Spleen (tissue), 11 donors: ENCODE data around the gene PNMA8B. TPM values are rescaled to one million over a fixed set of nuclear protein-coding genes. Genes with fewer than 3 reads are reported as not detected.
A peak's percentile ranks its signal among the peaks of the same experiment; 100 is the strongest.

Experiments used
- DNase-seq: peaks from one replicate; pipeline ENCODE4 v3.0.0-alpha.2; 2020
- H3K27ac ChIP-seq, 8 donors: fragments of 200-600 bp; sonication (generic) in 7 of 8; 1 replicate in 4 of 8; 2 replicates in 4 of 8; pipeline versions ENCODE4 v1.5.0 to v1.8.0; 2016 to 2021; ENCODE audit warnings: inconsistent platforms in 4 of 8, mild to moderate bottlenecking in 4 of 8, moderate library complexity in 1 of 8
- H3K27me3 ChIP-seq, 7 donors: fragments of 200-600 bp; sonication (generic) in 6 of 7; replicated peaks in 1 of 7; 1 replicate in 4 of 7; 2 replicates in 3 of 7; pipeline versions ENCODE4 v1.5.0 to v1.8.0; 2016 to 2021; ENCODE audit warnings: inconsistent platforms in 3 of 7, mild to moderate bottlenecking in 1 of 7
- H3K36me3 ChIP-seq, 6 donors: fragments of 200-600 bp; sonication (generic) in 5 of 6; 1 replicate in 4 of 6; 2 replicates in 2 of 6; pipeline versions ENCODE4 v1.5.0 to v1.8.0; 2016 to 2021; ENCODE audit warnings: inconsistent platforms in 2 of 6
- H3K4me1 ChIP-seq, 6 donors: fragments of 200-600 bp; sonication (generic) in 5 of 6; 1 replicate in 3 of 6; 2 replicates in 3 of 6; pipeline versions ENCODE4 v1.5.0 to v1.8.0; 2016 to 2021; ENCODE audit warnings: inconsistent platforms in 3 of 6
- H3K4me3 ChIP-seq, 8 donors: fragments of 200-600 bp; sonication (generic) in 7 of 8; 1 replicate in 4 of 8; 2 replicates in 4 of 8; pipeline versions ENCODE4 v1.5.0 to v1.8.0; 2016 to 2021; ENCODE audit warnings: inconsistent platforms in 4 of 8, mild to moderate bottlenecking in 4 of 8, moderate library complexity in 2 of 8
- H3K9me3 ChIP-seq, 8 donors: fragments of 200-600 bp; sonication (generic) in 7 of 8; 1 replicate in 4 of 8; 2 replicates in 4 of 8; pipeline versions ENCODE4 v1.5.0 to v1.8.0; 2016 to 2021; ENCODE audit warnings: inconsistent platforms in 4 of 8
- POLR2A ChIP-seq, 3 donors: fragments of 450-650 bp; IDR thresholded peaks; one replicate each; pipeline ENCODE4 v1.5.1; 2017; ENCODE audit warnings: antibody characterized with exemption in 3 of 3, mild to moderate bottlenecking in 1 of 3
- POLR2AphosphoS5 ChIP-seq, 3 donors: sonication (generic); formaldehyde crosslinking; IDR thresholded peaks; one replicate each; pipeline ENCODE4 v1.5.1; 2017; ENCODE audit warnings: antibody characterized with exemption in 3 of 3
- WGBS, 5 donors: extraction: QIAGEN DNeasy Blood & Tissue Kit in 3 of 5; methylation state at CpG; one replicate each; pipeline versions ENCODE4 v1.1.5 to v1.1.7; 2013 to 2018; 5-methylcytosine and 5-hydroxymethylcytosine counted together
- intact Hi-C: fragments of 100-400 bp; cut with DNase I; formaldehyde crosslinking; loops from one replicate; pipeline ENCODE4 v1.15.0; 2023; ENCODE audit warnings: low total_unique reads
- polyA plus RNA-seq, 3 donors: library from polyadenylated mRNA; stranded (reverse); fragments of 200-250 nt; gene quantifications; one replicate each; pipeline ENCODE4 v1.2.1, GENCODE V29; 2013
- total RNA-seq, 7 donors: library from RNA; depleted of rRNA in 3 of 7; stranded (reverse); fragments of >200 nt in 3 of 7; fragmentation: NEBNext Ultra II Directional in 4 of 7; extraction: Animal tissue kit (Norgen Biotek cat#: 25700) in 4 of 7; gene quantifications; one replicate each; pipeline versions ENCODE4 v1.1.0 to v1.2.1, GENCODE V29; 2016 to 2021
- TF ChIP-seq, protein P1 (sequence below), 11 experiments: fragments of 200-600 bp in 7 of 11; fragments of 450-650 bp in 4 of 11; sonication (generic) in 4 of 11; IDR thresholded peaks in 8 of 11; conservative IDR thresholded peaks in 3 of 11; 1 replicate in 7 of 11; 2 replicates in 4 of 11; pipeline versions ENCODE4 v1.4.0 to v1.8.0; 2016 to 2021; ENCODE audit warnings: antibody characterized with exemption in 11 of 11, inconsistent platforms in 4 of 11, mild to moderate bottlenecking in 1 of 11
- donor health status: healthy with polysubstance abuse.
- donor health status: DM: no; HTN: no; CAD: no; lungs with moderate emphysema.
- donor health status: DM: no; HTN: no; CAD: no.
- donor health status: Bipolar disorder and iron deficiency.
- donor health status: healthy.
- donor health status: DM: no; HTN: no; CAD: no.
- donor health status: DM: yes; HTN: yes; CAD: no.

Gene PNMA8B
- total and polyA plus RNA-seq, 10 donors = 0.57 to 5.7 (median 2.9) TPM

DNA sequence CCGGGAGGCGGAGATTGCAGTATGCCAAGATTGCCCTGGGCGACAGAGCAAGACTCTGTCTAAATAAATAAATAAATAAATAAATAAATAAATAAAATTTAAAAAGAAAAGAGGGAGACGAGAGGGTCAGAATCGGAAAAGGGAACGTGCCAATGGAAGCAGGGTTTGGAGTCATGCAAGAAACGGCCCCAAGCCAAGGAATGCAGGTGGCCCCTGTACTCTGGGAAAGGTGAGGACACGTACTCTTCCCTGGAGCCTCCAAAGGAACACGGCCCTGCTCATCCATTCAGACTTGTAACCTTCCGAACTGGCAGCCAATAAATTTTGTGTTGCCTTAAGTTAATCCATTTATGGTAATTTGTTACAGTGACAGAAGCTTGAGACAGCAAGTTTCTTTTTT lies 47.1 kb downstream of the PNMA8B start:
- WGBS, 5 donors = 88 to 96% (median 92%) methylated on average over 10 of the region's 10 CpGs
- TF ChIP-seq, protein P1, sequence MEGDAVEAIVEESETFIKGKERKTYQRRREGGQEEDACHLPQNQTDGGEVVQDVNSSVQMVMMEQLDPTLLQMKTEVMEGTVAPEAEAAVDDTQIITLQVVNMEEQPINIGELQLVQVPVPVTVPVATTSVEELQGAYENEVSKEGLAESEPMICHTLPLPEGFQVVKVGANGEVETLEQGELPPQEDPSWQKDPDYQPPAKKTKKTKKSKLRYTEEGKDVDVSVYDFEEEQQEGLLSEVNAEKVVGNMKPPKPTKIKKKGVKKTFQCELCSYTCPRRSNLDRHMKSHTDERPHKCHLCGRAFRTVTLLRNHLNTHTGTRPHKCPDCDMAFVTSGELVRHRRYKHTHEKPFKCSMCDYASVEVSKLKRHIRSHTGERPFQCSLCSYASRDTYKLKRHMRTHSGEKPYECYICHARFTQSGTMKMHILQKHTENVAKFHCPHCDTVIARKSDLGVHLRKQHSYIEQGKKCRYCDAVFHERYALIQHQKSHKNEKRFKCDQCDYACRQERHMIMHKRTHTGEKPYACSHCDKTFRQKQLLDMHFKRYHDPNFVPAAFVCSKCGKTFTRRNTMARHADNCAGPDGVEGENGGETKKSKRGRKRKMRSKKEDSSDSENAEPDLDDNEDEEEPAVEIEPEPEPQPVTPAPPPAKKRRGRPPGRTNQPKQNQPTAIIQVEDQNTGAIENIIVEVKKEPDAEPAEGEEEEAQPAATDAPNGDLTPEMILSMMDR (IDR thresholded peaks at IDR 0.05 in 8 of 11, conservative IDR thresholded peaks at IDR 0.05 in 3 of 11) = no peak
- TF ChIP-seq POLR2A (IDR thresholded peaks at IDR 0.05) (no peak), POLR2AphosphoS5 (IDR thresholded peaks at IDR 0.05) (no peak)
- DNase-seq = no peak

DNA sequence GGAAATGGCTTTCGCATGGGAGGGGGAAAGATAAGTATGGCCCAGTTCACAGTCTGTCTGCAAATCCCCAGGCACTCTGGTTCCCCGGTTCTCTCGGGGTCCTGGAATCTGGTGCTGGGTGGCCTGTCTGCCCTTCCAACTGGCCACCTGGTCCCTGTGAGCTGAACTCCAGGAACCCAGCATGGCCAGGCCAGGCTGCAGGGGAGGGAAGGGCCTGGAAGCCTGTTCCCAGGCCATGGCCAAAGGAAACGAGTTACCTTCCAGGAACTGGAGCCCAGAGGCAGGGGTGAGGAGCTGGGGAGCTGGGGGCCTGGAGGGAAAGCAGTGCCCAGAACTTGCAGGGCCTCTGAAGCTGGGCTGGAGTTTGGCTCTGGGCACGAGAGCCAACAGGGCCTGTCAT lies 47.8 kb downstream of the PNMA8B start:
- intact Hi-C loops = no loop called here
- Histone ChIP-seq H3K4me1 (peaks cover 0 to 6% (median 4%) of the 10 kb centered on the region in 6 donors), H3K27me3 (no peaks in the 10 kb centered on the region), H3K4me3 (no peak overlapping the region), H3K27ac (peak overlapping the region in 1 of 8 donors; percentile 8), H3K9me3 (peaks cover 0 to 11% (median 9%) of the 10 kb centered on the region in 8 donors), H3K36me3 (no peaks in the 10 kb centered on the region)
- DNase-seq = no peak
- TF ChIP-seq, protein P1 (IDR thresholded peaks at IDR 0.05 in 8 of 11, conservative IDR thresholded peaks at IDR 0.05 in 3 of 11) = no peak
- WGBS, 5 donors = 34 to 53% (median 46%) methylated on average over 2 to 5 of the region's 5 CpGs

More for the DNA sequence above, 47.1 kb downstream of the PNMA8B start:
- H3K27me3 ChIP-seq = no peaks in the 10 kb centered on the region
- H3K27ac ChIP-seq = no peak overlapping the region
- H3K4me1 ChIP-seq = no peaks in the 10 kb centered on the region
- H3K36me3 ChIP-seq = no peaks in the 10 kb centered on the region
- peaks cover 0 to 11% (median 9%) of the 10 kb centered on the region in 8 donors for H3K9me3 ChIP-seq
- H3K4me3 ChIP-seq = no peak overlapping the region
- intact Hi-C loops = no loop called here

DNA sequence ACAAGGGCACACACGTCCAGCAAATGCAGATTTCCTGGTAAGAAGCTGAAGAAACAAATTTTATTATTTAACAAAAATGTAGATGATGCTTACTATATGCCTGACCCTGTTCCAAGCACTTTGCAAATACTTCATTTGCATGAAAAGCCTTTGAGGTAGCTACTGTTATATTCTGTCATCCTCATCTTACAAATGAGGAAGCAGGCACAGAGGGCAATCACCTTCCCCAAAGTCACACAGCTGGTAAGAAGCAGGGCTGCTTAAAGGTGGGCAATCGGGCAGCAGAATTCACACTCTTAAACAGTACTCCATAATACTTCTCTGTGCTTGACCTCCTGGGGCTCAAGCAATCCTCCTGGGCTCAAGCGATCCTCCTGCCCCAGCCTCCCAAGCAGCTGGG lies 48.7 kb downstream of the PNMA8B start:
- 35 to 48% (median 37%) methylated on average over 3 of the region's 3 CpGs for WGBS, 5 donors
- H3K4me1 ChIP-seq = peaks cover 0 to 8% (median 6%) of the 10 kb centered on the region in 6 donors
- no peak for TF ChIP-seq POLR2A (IDR thresholded peaks at IDR 0.05)
- TF ChIP-seq, protein P1 (IDR thresholded peaks at IDR 0.05 in 8 of 11, conservative IDR thresholded peaks at IDR 0.05 in 3 of 11) = no peak
- TF ChIP-seq POLR2AphosphoS5 (IDR thresholded peaks at IDR 0.05) = no peak
- H3K27me3 ChIP-seq = no peaks in the 10 kb centered on the region
- H3K36me3 ChIP-seq = no peaks in the 10 kb centered on the region
- no peak overlapping the region for H3K4me3 ChIP-seq
- peaks cover 0 to 11% (median 9%) of the 10 kb centered on the region in 8 donors for H3K9me3 ChIP-seq
- DNase-seq = no peak
- intact Hi-C loops = no loop called here
- H3K27ac ChIP-seq = no peak overlapping the region

DNA sequence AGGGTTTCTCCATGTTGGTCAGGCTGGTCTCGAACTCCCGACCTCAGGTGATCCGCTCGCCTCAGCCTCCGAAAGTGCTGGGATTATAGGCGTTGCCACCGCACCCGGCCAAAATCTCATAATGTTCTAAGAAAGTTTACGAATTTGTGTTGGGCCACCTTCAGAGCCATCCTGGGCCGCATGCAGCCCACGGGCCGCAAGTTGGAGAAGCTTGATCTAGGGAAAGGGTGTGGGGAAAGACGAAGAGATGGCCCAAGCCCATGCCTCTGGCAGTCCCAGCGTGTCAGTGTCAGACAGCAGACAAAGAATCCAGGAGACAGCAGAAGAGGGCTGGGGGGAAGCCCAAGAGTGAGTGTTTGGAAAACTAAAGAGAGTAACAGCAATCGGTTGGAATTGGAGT lies 49.6 kb downstream of the PNMA8B start:
- DNase-seq = no peak
- no peak for TF ChIP-seq POLR2AphosphoS5 (IDR thresholded peaks at IDR 0.05)
- TF ChIP-seq POLR2A (IDR thresholded peaks at IDR 0.05) = no peak
- TF ChIP-seq, protein P1 (IDR thresholded peaks at IDR 0.05 in 8 of 11, conservative IDR thresholded peaks at IDR 0.05 in 3 of 11) = no peak
- intact Hi-C loops = no loop called here
- Histone ChIP-seq H3K9me3 (peaks cover 0 to 11% (median 9%) of the 10 kb centered on the region in 8 donors), H3K36me3 (no peaks in the 10 kb centered on the region), H3K4me1 (peaks cover 0 to 8% (median 6%) of the 10 kb centered on the region in 6 donors), H3K4me3 (no peak overlapping the region), H3K27ac (no peak overlapping the region), H3K27me3 (no peaks in the 10 kb centered on the region)
- WGBS, 5 donors = 83 to 88% (median 85%) methylated on average over 13 to 15 of the region's 15 CpGs
